IMR-90 (cell line): ENCODE measurements around the gene TBC1D32. TPM values are rescaled to one million over a fixed set of nuclear protein-coding genes. Genes with fewer than 3 reads are reported as not detected.

Source experiments
- ATAC-seq: fragments of 200-7000 bp; cut with Tn5 transposase; 2 replicates; pipeline ENCODE4 v1.9.1; 2020; ENCODE audit warnings: low read depth, mild to moderate bottlenecking, moderate library complexity
- BruUV-seq: library from RNA; stranded (reverse); fragments of 400-500 nt; replicated peaks from 2 replicates; lab custom pipeline; 2021; lab: Mats Ljungman, UMichigan
- CTCF ChIA-PET: fragments of 300-600 bp; formaldehyde crosslinking; extraction: SDS; loops from one replicate; lab custom pipeline; 2021; ENCODE audit warnings: antibody characterized with exemption; lab: Yijun Ruan, JAX
- POLR2A ChIA-PET: fragments of 300-600 bp; sonication (Branson Sonifier 250); formaldehyde crosslinking; loops from one replicate; lab custom pipeline; 2022; ENCODE audit warnings: antibody characterized with exemption; ENCODE audit not compliant: unreplicated experiment; lab: Charles Lee
- DNase-seq: peaks from one replicate; pipeline ENCODE4 v3.0.0; 2013
- H2AFZ ChIP-seq: replicated peaks from 2 replicates; pipeline ENCODE3; 2013; ENCODE audit warnings: low read length, mild to moderate bottlenecking; ENCODE audit not compliant: poor library complexity
- H2AK5ac ChIP-seq: 2 replicates; pipeline ENCODE4 v1.6.1; 2013; ENCODE audit warnings: low read depth, low read length, inconsistent platforms
- H2AK9ac ChIP-seq: replicated peaks from 2 replicates; pipeline ENCODE3; 2013; ENCODE audit warnings: mild to moderate bottlenecking, low read depth, low read length, moderate library complexity; ENCODE audit not compliant: poor library complexity
- H2BK120ac ChIP-seq: 2 replicates; pipeline ENCODE4 v1.6.1; 2013; ENCODE audit warnings: low read depth, low read length, inconsistent platforms
- H2BK15ac ChIP-seq: 3 replicates; pipeline ENCODE4 v1.6.1; 2013; ENCODE audit warnings: low read depth, low read length, inconsistent platforms
- H2BK20ac ChIP-seq: 2 replicates; pipeline ENCODE4 v1.6.1; 2013; ENCODE audit warnings: low read depth, mild to moderate bottlenecking, inconsistent platforms, low read length, moderate library complexity
- H2BK5ac ChIP-seq: 2 replicates; pipeline ENCODE4 v1.6.1; 2013; ENCODE audit warnings: mild to moderate bottlenecking, low read depth, low read length, inconsistent platforms; ENCODE audit not compliant: poor library complexity, severe bottlenecking
- H3K14ac ChIP-seq: replicated peaks from 2 replicates; pipeline ENCODE4 v1.6.1; 2013; ENCODE audit warnings: low read depth, low read length, inconsistent platforms
- H3K18ac ChIP-seq: 2 replicates; pipeline ENCODE4 v1.6.1; 2013; ENCODE audit warnings: low read depth, low read length, control low read depth
- H3K23ac ChIP-seq: 2 replicates; pipeline ENCODE4 v1.6.1; 2013; ENCODE audit warnings: low read depth, low read length, inconsistent platforms
- H3K27ac ChIP-seq: 2 replicates; pipeline ENCODE4 v1.5.1; 2013; ENCODE audit warnings: mild to moderate bottlenecking, control low read depth, low read length; ENCODE audit not compliant: insufficient read depth
- H3K27me3 ChIP-seq: 2 replicates; pipeline ENCODE4 v1.6.1; 2013; ENCODE audit warnings: low read length; ENCODE audit not compliant: control insufficient read depth, insufficient read depth
- H3K36me3 ChIP-seq: 2 replicates; pipeline ENCODE4 v1.6.1; 2013; ENCODE audit warnings: low read length, mixed read lengths; ENCODE audit not compliant: control insufficient read depth, insufficient read depth
- H3K4ac ChIP-seq: 2 replicates; pipeline ENCODE4 v1.6.1; 2013; ENCODE audit warnings: low read depth, low read length, inconsistent platforms
- H3K4me1 ChIP-seq: 2 replicates; pipeline ENCODE4 v1.6.1; 2013; ENCODE audit warnings: low read length, mixed read lengths; ENCODE audit not compliant: control insufficient read depth, insufficient read depth
- H3K4me2 ChIP-seq: 2 replicates; pipeline ENCODE4 v1.6.1; 2013; ENCODE audit warnings: low read depth, mild to moderate bottlenecking, control low read depth, low read length, moderate library complexity
- H3K4me3 ChIP-seq: 2 replicates; pipeline ENCODE4 v1.5.1; 2013; ENCODE audit warnings: low read depth, mild to moderate bottlenecking, control low read depth, low read length, moderate library complexity; ENCODE audit not compliant: insufficient read depth
- H3K56ac ChIP-seq: 2 replicates; pipeline ENCODE4 v1.6.1; 2013; ENCODE audit warnings: low read length, inconsistent platforms; ENCODE audit not compliant: insufficient read depth; ENCODE audit errors: extremely low read depth
- H3K79me1 ChIP-seq, 2 experiments: 2 replicates each; pipeline ENCODE4 v1.6.1; 2013; ENCODE audit warnings: low read length in 2 of 2, inconsistent platforms in 1 of 2, low read depth in 1 of 2
- H3K9ac ChIP-seq: 2 replicates; pipeline ENCODE4 v1.6.1; 2013; ENCODE audit warnings: low read depth, low read length, control low read depth
- H3K9me1 ChIP-seq: 2 replicates; pipeline ENCODE4 v1.6.1; 2013; ENCODE audit warnings: low read length, inconsistent platforms; ENCODE audit not compliant: insufficient read depth
- H3K9me3 ChIP-seq: 2 replicates; pipeline ENCODE4 v1.6.1; 2013; ENCODE audit warnings: low read length; ENCODE audit not compliant: control insufficient read depth, insufficient read depth
- H4K20me1 ChIP-seq: 2 replicates; pipeline ENCODE4 v1.6.1; 2013; ENCODE audit warnings: low read length, inconsistent platforms; ENCODE audit not compliant: insufficient read depth
- H4K5ac ChIP-seq: 2 replicates; pipeline ENCODE4 v1.6.1; 2013; ENCODE audit warnings: mild to moderate bottlenecking, low read depth, low read length, control low read depth
- H4K8ac ChIP-seq, 2 experiments: 2 replicates each; pipeline ENCODE4 v1.6.1; 2013; ENCODE audit warnings: low read depth in 2 of 2, low read length in 2 of 2, control low read depth in 1 of 2, inconsistent platforms in 1 of 2
- H4K91ac ChIP-seq: 2 replicates; pipeline ENCODE4 v1.6.1; 2013; ENCODE audit warnings: low read depth, low read length, inconsistent platforms; ENCODE audit not compliant: insufficient read depth
- NFE2L2 ChIP-seq: fragments of 150-350 bp; IDR thresholded peaks from 2 replicates; pipeline ENCODE4 v1.6.1; 2016; ENCODE audit warnings: low read depth, mild to moderate bottlenecking, low read length
- POLR2A ChIP-seq: IDR thresholded peaks from 2 replicates; pipeline ENCODE4 v1.6.1; 2012; ENCODE audit warnings: mild to moderate bottlenecking, low read depth, low read length
- RFX5 ChIP-seq: IDR thresholded peaks from 2 replicates; pipeline ENCODE4 v1.8.0; 2012; ENCODE audit warnings: low read depth, mild to moderate bottlenecking, low read length, moderate library complexity
- WGBS, 2 experiments: methylation state at CpG; one replicate each; pipeline versions ENCODE4 v1.1.5 to v1.1.7; 2013; ENCODE audit warnings: missing lambda C conversion rate in 2 of 2; ENCODE audit not compliant: insufficient read length in 1 of 2; ENCODE audit errors: extremely low coverage in 2 of 2; 5-methylcytosine and 5-hydroxymethylcytosine counted together
- dilution Hi-C: fragments of 300-500 bp; cut with HindIII; formaldehyde crosslinking; loops from one replicate; pipeline ENCODE4 v1.14.3; 2018; ENCODE audit warnings: low sequenced_read_pairs; ENCODE audit not compliant: unreplicated experiment
- in situ Hi-C: fragments of 300-500 bp; cut with MboI; formaldehyde crosslinking; loops from 3 replicates; pipeline ENCODE4 v1.14.3; 2019; ENCODE audit warnings: low sequenced_read_pairs, inconsistent platforms, mixed read lengths
- intact Hi-C: fragments of 100-400 bp; cut with micrococcal nuclease; formaldehyde crosslinking; loops from 2 replicates; pipeline ENCODE4 v1.10.0; 2022
- polyA plus RNA-seq, 3 experiments: library from polyadenylated mRNA; depleted of rRNA; stranded (reverse); fragments of >200 nt; gene quantifications; 2 replicates each; pipeline ENCODE4 v1.2.3, GENCODE V29; 2012; ENCODE audit warnings: low replicate concordance in 1 of 3
- total RNA-seq: library from RNA; depleted of rRNA; stranded (reverse); fragments of >200 nt; gene quantifications from 2 replicates; pipeline ENCODE4 v1.2.3, GENCODE V29; 2012

Gene TBC1D32
- total and polyA plus RNA-seq, 2 of the 4 experiments (the other 2 are of a cell fraction) = 3.0 to 7.2 TPM

DNA sequence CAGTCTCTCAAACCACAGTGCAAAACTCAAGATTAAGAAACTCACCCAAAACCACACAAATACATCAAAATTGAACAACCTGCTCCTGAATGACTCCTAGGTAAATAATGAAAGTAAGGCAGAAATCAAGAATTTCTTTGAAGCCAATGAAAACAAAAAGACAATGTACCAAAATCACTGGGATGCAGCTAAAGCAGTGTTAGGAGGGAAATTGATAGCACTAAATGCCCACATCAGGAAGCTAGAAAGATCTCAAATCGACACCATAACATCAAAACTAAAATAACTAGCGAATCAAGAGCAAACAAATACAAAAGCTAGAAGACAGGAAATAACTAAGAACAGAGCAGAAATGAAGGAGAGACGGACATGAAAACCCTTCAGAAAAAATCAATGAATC, 70.5 kb downstream of the TBC1D32 start:
- Histone ChIP-seq H4K91ac (no peak overlapping the region), H3K14ac (no peak overlapping the region), H2BK120ac (no peak overlapping the region), H3K9ac (no peak overlapping the region), H3K27me3 (no peaks in the 10 kb centered on the region), H3K4me3 (no peak overlapping the region), H2AK5ac (no peak overlapping the region), H2BK5ac (no peak overlapping the region), H3K4me2 (no peak overlapping the region), H2AK9ac (no peak overlapping the region), H3K9me3 (no peaks in the 10 kb centered on the region; the same call in 1 of the 2 replicates), H3K9me1 (no peaks in the 10 kb centered on the region), H3K27ac (no peak overlapping the region), H2BK15ac (no peak overlapping the region), H2AFZ (no peak overlapping the region), H4K8ac (no peak overlapping the region), H3K4me1 (no peaks in the 10 kb centered on the region), H4K5ac (no peak overlapping the region), H3K18ac (no peak overlapping the region), H3K79me1 (no peaks in the 10 kb centered on the region), H3K56ac (no peak overlapping the region), H3K23ac (no peak overlapping the region), H2BK20ac (no peak overlapping the region), H3K4ac (no peak overlapping the region), H4K20me1 (no peaks in the 10 kb centered on the region), H3K36me3 (peaks cover 2% of the 10 kb centered on the region; the same call in 1 of the 2 replicates)
- BruUV-seq = no TSS peak
- no peak for TF ChIP-seq RFX5
- no peak for TF ChIP-seq NFE2L2
- no peak for TF ChIP-seq POLR2A
- DNase-seq = no peak
- CTCF ChIA-PET = no interaction called here
- ATAC-seq = no peak
- in situ Hi-C loops (no loop called here), intact Hi-C loops (loop anchor here (2.0 kb wide), 1 partner anchor 45 kb away; no protein-coding TSS in a partner anchor), dilution Hi-C loops (no loop called here)
- WGBS, 2 experiments = no CpG with 5 or more reads among the region's 3 CpGs
- POLR2A ChIA-PET = interaction anchor here (0.8 kb wide), 1 partner anchor 28 kb away, joined by 3 read pairs; no protein-coding TSS in a partner anchor
